GM12891 (cell line): ENCODE results near the gene C15orf61.

Experiments used
- DNase-seq: peaks from one replicate; pipeline ENCODE4 v3.0.0; 2011; ENCODE audit warnings: low spot score; ENCODE audit not compliant: insufficient read length
- FAIRE-seq: peaks from 2 replicates; lab custom pipeline; 2011; peaks lifted over from hg19 to GRCh38; lab: Jason Lieb, UNC
- PAX5 ChIP-seq: IDR thresholded peaks from 2 replicates; pipeline ENCODE4 v1.6.1; 2011; ENCODE audit warnings: low read length, moderate library complexity, mild to moderate bottlenecking; ENCODE audit not compliant: insufficient read depth, severe bottlenecking
- POLR2A ChIP-seq: IDR thresholded peaks from 2 replicates; pipeline ENCODE4 v1.6.1; 2011; ENCODE audit warnings: low read depth, low read length, control low read depth
- POLR2AphosphoS5 ChIP-seq: IDR thresholded peaks from 2 replicates; pipeline ENCODE4 v1.6.1; 2011; ENCODE audit warnings: low read depth, low read length, control low read depth
- POU2F2 ChIP-seq: IDR thresholded peaks from 2 replicates; pipeline ENCODE4 v1.6.1; 2011; ENCODE audit warnings: low read depth, mild to moderate bottlenecking, control low read depth, low read length, moderate library complexity
- SPI1 ChIP-seq: IDR thresholded peaks from 2 replicates; pipeline ENCODE4 v1.6.1; 2011; ENCODE audit warnings: low read depth, low read length, control low read depth
- TAF1 ChIP-seq: IDR thresholded peaks from 2 replicates; pipeline ENCODE4 v1.6.1; 2011; ENCODE audit warnings: low read depth, low read length, control low read depth

The C15orf61 gene

DNA sequence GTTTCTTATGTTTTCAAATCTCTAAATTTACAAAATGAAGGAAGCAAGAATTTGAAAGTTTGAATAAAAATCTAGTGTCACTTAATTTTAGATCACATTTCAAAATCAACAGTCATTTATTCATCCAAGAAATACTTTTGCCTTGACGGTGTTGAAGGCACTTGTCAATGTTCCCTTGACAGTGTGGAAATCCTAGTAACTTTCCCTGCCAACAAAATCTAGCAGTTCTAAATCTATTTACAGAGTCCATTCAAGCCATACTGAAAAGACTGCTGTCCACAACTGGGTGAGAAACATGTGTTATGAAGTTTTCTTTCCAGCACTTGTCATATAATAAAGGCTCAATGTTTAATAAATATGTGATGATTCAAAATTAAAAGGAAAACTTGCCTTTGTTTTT, 12.9 kb downstream of the C15orf61 start:
- FAIRE-seq (no peak), DNase-seq (no peak)
- TF ChIP-seq POU2F2 (no peak), SPI1 (no peak), POLR2A (no peak), POLR2AphosphoS5 (no peak), PAX5 (no peak), TAF1 (no peak)

DNA sequence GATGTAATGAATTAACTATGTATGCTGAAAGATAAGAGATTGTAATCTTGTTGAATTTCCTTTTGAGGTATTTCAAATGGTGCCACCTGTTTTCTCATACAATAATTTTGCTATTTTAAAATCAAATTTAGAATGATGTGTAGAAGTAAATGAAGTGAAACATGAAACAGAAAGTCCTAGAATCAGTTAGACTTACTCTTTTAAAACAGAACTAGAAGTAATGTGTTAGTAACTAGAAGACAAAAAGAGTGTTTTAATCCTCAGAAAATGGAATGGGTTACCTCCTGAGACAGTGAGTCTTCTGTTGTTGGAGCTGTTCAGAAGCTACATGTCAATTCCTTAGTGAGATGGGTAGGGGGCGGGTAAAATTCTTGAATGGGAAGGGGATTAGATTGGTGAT, 13.4 kb downstream of the C15orf61 start:
- DNase-seq (no peak), FAIRE-seq (no peak)
- TF ChIP-seq SPI1 (no peak), TAF1 (no peak), PAX5 (no peak), POU2F2 (no peak), POLR2A (no peak), POLR2AphosphoS5 (no peak)

DNA sequence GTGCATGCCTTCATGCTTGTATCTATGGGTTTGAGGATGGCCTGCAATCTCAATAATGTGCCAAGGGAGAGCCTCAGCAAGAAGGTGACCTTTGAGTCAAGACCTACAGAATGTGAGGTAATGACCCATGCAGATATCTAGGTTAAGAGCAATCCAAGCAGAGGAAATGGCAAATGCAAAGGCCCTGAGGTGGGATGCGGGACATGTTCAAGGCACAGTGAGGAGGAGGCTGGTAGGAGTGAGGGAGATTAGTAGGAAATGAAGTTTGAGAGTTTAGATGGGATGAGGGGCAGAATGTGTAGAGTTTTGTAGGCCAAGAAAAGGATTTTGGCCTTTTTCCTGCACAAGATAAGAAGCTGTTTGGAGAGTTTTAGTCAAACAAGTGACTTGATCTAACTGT, 16.8 kb downstream of the C15orf61 start:
- FAIRE-seq, result peak; percentile 67
- no peak for DNase-seq
- TF ChIP-seq POU2F2, result no peak
- no peak for TF ChIP-seq POLR2A
- no peak for TF ChIP-seq PAX5
- TF ChIP-seq TAF1, result no peak
- no peak for TF ChIP-seq POLR2AphosphoS5
- TF ChIP-seq SPI1, result no peak

DNA sequence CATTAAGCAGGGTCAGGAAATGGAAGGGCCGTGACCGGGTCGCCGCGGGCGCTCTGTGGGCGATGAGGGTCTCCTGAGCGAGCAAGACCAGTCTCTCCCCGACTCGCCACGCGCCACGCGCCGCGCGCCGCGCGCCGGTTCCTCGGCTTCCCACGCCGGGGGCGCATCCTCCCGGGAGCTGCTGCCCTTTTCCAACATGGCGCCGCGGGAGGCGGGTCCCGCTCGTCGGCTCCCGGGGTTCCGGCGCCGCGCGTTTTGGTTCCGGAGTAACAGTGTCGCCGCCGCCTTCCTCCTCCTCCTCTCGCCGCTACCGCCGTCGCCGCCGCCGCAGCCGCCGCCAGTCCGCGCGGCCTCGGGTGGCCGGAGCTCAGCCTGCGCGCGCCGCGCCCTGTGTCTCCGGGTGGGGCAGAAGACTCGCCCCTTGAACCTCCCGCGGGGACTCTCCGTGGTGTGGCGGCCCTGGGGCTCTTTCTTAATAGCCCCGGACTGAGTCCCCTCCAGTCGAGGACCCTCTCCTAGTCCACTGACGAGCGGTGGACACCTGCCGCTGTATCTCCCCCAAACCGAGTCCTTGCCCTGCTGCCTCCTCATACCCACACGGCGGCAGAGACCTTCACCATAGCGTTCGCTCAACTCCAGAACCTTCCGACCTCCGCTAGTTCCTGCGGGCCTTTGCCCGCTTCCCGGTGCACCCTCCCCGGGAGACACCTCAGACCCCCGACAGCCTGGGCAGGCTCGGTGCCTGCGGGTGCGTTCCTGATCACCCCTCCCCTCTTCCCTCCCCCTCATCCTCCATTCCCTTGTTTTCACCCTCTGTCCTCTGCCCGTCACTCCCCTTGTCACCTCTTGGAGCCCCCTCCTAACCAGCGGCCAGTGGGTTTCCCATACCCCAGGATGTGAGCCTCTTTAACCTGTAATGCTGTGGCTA, 21.8 kb downstream of the C15orf61 start, which contains the start of gene MAP2K5:
Gene MAP2K5, plus strand, starts transcription at position 284 of the 928 bp plus-strand sequence. Its CDS starts 633 bp downstream, at position 917.
- DNase-seq, result peak; percentile 69
- peak; percentile 63 for FAIRE-seq
- peak; percentile 32 for TF ChIP-seq PAX5
- TF ChIP-seq SPI1, result no peak
- TF ChIP-seq TAF1, result peak; percentile 77
- peak; percentile 45; the same call in 1 of the 2 replicates for TF ChIP-seq POU2F2
- TF ChIP-seq POLR2A, result peak; percentile 78
- TF ChIP-seq POLR2AphosphoS5, result peak; percentile 69; the same call in 1 of the 2 replicates

DNA sequence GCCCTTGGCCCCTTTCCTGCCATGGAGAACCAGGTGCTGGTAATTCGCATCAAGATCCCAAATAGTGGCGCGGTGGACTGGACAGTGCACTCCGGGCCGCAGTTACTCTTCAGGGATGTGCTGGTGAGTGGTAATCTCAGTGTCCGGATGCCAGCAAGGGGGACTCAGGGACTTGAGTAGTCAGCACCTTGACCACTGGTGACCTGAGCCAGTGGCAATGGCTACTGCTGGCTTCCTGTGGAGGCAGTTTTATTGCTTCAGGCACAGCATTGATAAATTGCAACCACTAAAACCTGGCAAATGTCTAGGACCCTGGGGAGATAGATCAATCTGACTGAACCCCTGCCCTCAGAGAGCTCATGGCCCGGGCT, 22.4 kb downstream of the C15orf61 start:
- no peak for DNase-seq

DNA sequence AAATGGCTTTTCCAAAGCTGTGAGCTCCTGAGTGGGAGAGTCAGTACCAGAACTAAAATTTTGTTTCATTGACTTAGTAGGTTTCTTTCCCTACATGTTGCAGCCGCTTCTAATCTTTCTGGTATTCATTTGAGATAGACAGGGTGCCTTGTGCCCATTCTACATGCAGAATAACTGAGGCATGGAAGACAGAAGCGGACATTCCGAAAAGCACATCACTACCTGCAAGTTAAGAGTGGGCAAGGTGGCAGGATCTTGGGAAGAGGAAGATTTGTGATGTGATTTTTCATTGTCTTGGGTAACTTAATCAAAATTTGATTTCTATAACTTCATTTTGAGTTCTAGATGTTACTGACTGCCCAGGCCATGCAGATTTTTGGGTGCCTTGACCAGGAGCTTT, 23.5 kb downstream of the C15orf61 start:
- no peak for FAIRE-seq
- TF ChIP-seq SPI1, result no peak
- no peak for TF ChIP-seq POLR2A
- TF ChIP-seq POLR2AphosphoS5, result no peak
- TF ChIP-seq POU2F2, result no peak
- no peak for TF ChIP-seq PAX5
- TF ChIP-seq TAF1, result no peak

More for the DNA sequence above, 22.4 kb downstream of the C15orf61 start:
- TF ChIP-seq POU2F2 (no peak), POLR2AphosphoS5 (no peak), TAF1 (no peak), SPI1 (no peak), PAX5 (no peak), POLR2A (no peak)
- FAIRE-seq, result no peak

DNA sequence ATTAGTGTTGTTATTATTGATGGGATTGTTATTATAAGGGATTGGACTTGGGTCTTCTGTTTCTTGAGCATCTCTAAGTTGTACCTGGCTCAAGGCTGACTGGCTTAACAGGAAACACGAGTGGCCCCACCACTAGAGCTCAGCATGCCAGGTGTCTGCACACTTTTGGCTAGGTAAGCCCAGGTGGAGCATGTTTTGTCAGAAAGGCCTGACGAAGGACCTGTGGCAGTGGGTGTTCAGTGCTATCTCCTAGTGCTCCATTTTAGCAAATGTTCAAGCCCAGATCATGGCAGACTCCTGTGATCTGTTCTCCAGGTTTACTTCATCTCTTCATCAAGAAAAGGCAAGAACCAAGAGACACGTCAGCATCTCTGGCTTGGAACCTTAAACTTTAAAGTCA, 24.9 kb downstream of the C15orf61 start:
- FAIRE-seq (no peak), DNase-seq (no peak)
- TF ChIP-seq TAF1 (no peak), SPI1 (no peak), POLR2AphosphoS5 (no peak), POU2F2 (no peak), PAX5 (no peak), POLR2A (no peak)

More for the DNA sequence above, 23.5 kb downstream of the C15orf61 start:
- DNase-seq, result no peak

DNA sequence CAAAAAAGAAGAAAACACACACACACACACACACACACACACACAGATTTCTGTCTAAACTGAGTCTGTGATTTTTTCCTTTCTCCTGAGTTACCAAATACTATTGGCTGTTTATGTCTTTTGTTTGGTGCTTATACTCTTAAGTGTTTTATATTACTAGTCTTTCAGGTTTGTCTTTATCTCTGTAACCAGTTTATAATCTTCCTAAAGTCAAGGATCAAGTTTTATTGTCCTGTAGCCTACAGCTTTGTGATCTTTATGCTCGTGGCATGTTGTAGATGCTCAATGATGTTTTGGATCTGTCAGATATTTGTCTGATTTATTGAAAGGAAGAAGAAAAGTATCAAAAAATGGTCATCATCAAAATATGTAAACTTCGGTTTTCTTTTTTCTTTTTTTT, 26.1 kb downstream of the C15orf61 start:
- DNase-seq (no peak), FAIRE-seq (no peak)
- TF ChIP-seq POU2F2 (no peak), POLR2A (no peak), SPI1 (no peak), PAX5 (no peak), TAF1 (no peak), POLR2AphosphoS5 (no peak)

DNA sequence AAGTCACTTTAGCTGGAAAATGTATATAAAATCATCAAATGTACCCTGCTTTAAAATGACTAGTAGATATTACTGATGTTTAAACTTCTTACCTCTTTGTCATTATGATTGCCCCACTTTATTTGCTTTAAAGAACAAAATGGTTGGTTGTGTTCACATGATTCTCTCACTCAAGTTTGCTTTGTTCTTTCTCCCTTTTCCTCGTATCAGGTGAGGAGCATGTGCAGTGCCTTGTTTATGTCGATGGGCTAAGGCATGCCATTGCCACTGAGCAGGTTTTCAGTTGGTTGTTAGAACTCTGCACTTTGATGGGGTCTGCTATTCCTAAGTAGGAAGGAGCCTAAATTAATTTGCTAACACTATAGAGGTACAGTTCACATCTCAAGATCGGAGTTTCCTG, 26.9 kb downstream of the C15orf61 start:
- TF ChIP-seq POLR2A, result no peak
- no peak for TF ChIP-seq TAF1
- TF ChIP-seq PAX5, result no peak
- no peak for TF ChIP-seq POLR2AphosphoS5
- no peak for TF ChIP-seq SPI1
- no peak for TF ChIP-seq POU2F2
- DNase-seq, result no peak
- no peak for FAIRE-seq
